Tibial artery (tissue), 4 donors: ENCODE data around the gene EDRF1.

Source experiments
- DNase-seq, 2 donors: peaks; one replicate each; pipeline ENCODE4 v3.0.0-alpha.2; 2019
- H3K27ac ChIP-seq, 2 donors: fragments of 200-600 bp; sonication (generic) in 1 of 2; 1 replicate in 1 of 2; 2 replicates in 1 of 2; pipeline ENCODE4 v1.5.1; 2018 to 2019; ENCODE audit warnings: mild to moderate bottlenecking in 1 of 2
- H3K27me3 ChIP-seq, 2 donors: fragments of 200-600 bp; sonication (generic) in 1 of 2; one replicate each; pipeline versions ENCODE4 v1.5.1 to v1.6.0; 2016 to 2019
- H3K36me3 ChIP-seq, 3 donors: fragments of 200-600 bp; sonication (generic) in 2 of 3; one replicate each; pipeline ENCODE4 v1.5.1; 2016 to 2019; ENCODE audit warnings: mild to moderate bottlenecking in 2 of 3
- H3K4me1 ChIP-seq, 4 donors: fragments of 200-600 bp; sonication (generic) in 2 of 4; 1 replicate in 3 of 4; 2 replicates in 1 of 4; pipeline ENCODE4 v1.5.1; 2016 to 2019
- H3K4me3 ChIP-seq, 2 donors: fragments of 200-600 bp; sonication (generic) in 1 of 2; 1 replicate in 1 of 2; 2 replicates in 1 of 2; pipeline ENCODE4 v1.5.1; 2018 to 2019; ENCODE audit warnings: mild to moderate bottlenecking in 2 of 2
- H3K9me3 ChIP-seq, 3 donors: fragments of 200-600 bp; sonication (generic) in 1 of 3; one replicate each; pipeline ENCODE4 v1.5.1; 2016 to 2019
- intact Hi-C: fragments of 100-400 bp; cut with DNase I; formaldehyde crosslinking; loops from one replicate; pipeline ENCODE4 v1.15.0; 2023; ENCODE audit warnings: low total_unique reads
- TF ChIP-seq, protein P1 (sequence below), 2 experiments: fragments of 200-600 bp in 1 of 2; fragments of 450-650 bp in 1 of 2; IDR thresholded peaks; one replicate each; pipeline ENCODE4 v1.5.1; 2017 to 2019; ENCODE audit warnings: antibody characterized with exemption in 2 of 2, mild to moderate bottlenecking in 1 of 2, moderate library complexity in 1 of 2

EDRF1 gene

DNA sequence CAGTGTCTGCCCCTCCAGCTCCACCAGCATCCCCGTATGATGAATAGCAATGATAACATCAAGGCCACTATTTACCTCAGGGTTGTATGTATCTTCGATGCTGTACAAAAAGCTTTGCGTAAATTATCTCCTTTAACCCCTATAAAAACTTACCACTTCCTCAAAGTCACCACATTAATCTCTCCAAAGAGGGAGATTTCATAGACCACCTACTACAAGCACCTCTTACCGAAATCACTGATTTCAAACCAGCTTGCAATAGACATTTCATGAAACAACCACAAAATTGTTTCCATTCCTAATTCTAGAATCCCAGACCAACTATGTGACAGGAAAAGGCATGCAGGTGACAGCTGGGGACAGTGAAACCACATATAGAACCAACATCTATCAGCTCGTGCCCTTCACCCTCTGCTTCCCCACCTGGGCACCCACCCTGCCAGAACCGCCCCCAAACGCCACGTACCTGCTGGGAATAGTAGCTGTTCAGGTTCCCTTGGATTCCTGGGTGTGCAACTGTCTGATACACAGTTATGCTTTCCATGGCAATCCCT, 76.2 kb downstream of the EDRF1 start:
- TF ChIP-seq, protein P1, sequence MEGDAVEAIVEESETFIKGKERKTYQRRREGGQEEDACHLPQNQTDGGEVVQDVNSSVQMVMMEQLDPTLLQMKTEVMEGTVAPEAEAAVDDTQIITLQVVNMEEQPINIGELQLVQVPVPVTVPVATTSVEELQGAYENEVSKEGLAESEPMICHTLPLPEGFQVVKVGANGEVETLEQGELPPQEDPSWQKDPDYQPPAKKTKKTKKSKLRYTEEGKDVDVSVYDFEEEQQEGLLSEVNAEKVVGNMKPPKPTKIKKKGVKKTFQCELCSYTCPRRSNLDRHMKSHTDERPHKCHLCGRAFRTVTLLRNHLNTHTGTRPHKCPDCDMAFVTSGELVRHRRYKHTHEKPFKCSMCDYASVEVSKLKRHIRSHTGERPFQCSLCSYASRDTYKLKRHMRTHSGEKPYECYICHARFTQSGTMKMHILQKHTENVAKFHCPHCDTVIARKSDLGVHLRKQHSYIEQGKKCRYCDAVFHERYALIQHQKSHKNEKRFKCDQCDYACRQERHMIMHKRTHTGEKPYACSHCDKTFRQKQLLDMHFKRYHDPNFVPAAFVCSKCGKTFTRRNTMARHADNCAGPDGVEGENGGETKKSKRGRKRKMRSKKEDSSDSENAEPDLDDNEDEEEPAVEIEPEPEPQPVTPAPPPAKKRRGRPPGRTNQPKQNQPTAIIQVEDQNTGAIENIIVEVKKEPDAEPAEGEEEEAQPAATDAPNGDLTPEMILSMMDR (IDR thresholded peaks at IDR 0.05): no peak
- no peak overlapping the region for H3K4me3 ChIP-seq
- intact Hi-C loops: no loop called here
- peaks cover 21 to 86% (median 54%) of the 10 kb centered on the region in 3 donors for H3K36me3 ChIP-seq
- no peaks in the 10 kb centered on the region for H3K9me3 ChIP-seq
- no peaks in the 10 kb centered on the region for H3K4me1 ChIP-seq
- no peaks in the 10 kb centered on the region for H3K27me3 ChIP-seq
- no peak overlapping the region for H3K27ac ChIP-seq
- DNase-seq: no peak

DNA sequence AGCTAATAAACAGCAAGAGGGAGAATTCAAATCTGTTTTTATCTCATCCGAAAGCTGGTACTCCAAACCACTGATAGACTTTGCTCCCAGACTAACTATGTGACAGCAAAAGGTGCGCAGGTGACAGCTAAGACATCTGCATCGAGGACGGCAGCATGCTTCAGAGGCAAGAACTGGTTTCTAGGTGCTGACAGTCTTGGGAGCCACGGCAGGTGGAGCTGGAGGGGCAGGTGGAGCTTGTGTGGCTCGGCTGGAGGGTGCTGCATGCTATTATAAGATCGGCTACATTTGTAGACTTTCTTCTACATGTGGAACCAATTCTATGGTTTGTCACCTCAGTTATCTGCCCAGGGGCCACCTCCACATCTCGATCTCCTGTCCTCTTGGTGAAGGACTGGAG, 77.9 kb downstream of the EDRF1 start:
- no peak for DNase-seq
- Histone ChIP-seq H3K27me3 (no peaks in the 10 kb centered on the region), H3K27ac (no peak overlapping the region), H3K36me3 (peaks cover 15 to 89% (median 46%) of the 10 kb centered on the region in 3 donors), H3K9me3 (no peaks in the 10 kb centered on the region), H3K4me1 (no peaks in the 10 kb centered on the region), H3K4me3 (no peak overlapping the region)
- TF ChIP-seq, protein P1 (IDR thresholded peaks at IDR 0.05): no peak
- intact Hi-C loops: no loop called here

GRCh38 chr10:125797994-125798662, 78.6 kb downstream of the EDRF1 start:
- H3K4me3 ChIP-seq: no peak overlapping the region
- peaks cover 15 to 89% (median 41%) of the 10 kb centered on the region in 3 donors for H3K36me3 ChIP-seq
- intact Hi-C loops: no loop called here
- no peak for DNase-seq
- TF ChIP-seq, protein P1 (IDR thresholded peaks at IDR 0.05): no peak
- H3K27me3 ChIP-seq: no peaks in the 10 kb centered on the region
- no peaks in the 10 kb centered on the region for H3K9me3 ChIP-seq
- no peak overlapping the region for H3K27ac ChIP-seq
- no peaks in the 10 kb centered on the region for H3K4me1 ChIP-seq

- Histone ChIP-seq H3K27me3 (no peaks in the 10 kb centered on the region), H3K9me3 (no peaks in the 10 kb centered on the region), H3K4me1 (no peaks in the 10 kb centered on the region), H3K27ac (no peak overlapping the region), H3K4me3 (no peak overlapping the region), H3K36me3 (peaks cover 21 to 89% (median 29%) of the 10 kb centered on the region in 3 donors)
- TF ChIP-seq, protein P1 (IDR thresholded peaks at IDR 0.05): no peak
- DNase-seq: no peak
- intact Hi-C loops: no loop called here
These were observed 80.1 kb downstream of the EDRF1 start for GRCh38 chr10:125799451-125800182.

- H3K27ac ChIP-seq: no peak overlapping the region
- no peaks in the 10 kb centered on the region for H3K27me3 ChIP-seq
- H3K36me3 ChIP-seq: peaks cover 28 to 89% (median 41%) of the 10 kb centered on the region in 3 donors
- no peak for DNase-seq
- H3K9me3 ChIP-seq: no peaks in the 10 kb centered on the region
- H3K4me1 ChIP-seq: no peaks in the 10 kb centered on the region
- H3K4me3 ChIP-seq: no peak overlapping the region
- intact Hi-C loops: no loop called here
- TF ChIP-seq, protein P1 (IDR thresholded peaks at IDR 0.05): no peak
These were observed 82.1 kb downstream of the EDRF1 start for GRCh38 chr10:125801574-125801973.
